Upper lobe of left lung (tissue), 4 donors: ENCODE measurements around the gene CPHXL.

Experiments used
- POLR2AphosphoS5 ChIP-seq, 2 donors: sonication (generic); formaldehyde crosslinking; IDR thresholded peaks; one replicate each; pipeline ENCODE4 v1.5.1; 2017; ENCODE audit warnings: antibody characterized with exemption in 2 of 2
- TF ChIP-seq, protein P1 (sequence below), 6 experiments: fragments of 450-650 bp in 4 of 6; fragments of 200-600 bp in 2 of 6; sonication (generic) in 2 of 6; IDR thresholded peaks; one replicate each; pipeline ENCODE4 v1.5.1; 2016 to 2019; ENCODE audit warnings: antibody characterized with exemption in 6 of 6

DNA sequence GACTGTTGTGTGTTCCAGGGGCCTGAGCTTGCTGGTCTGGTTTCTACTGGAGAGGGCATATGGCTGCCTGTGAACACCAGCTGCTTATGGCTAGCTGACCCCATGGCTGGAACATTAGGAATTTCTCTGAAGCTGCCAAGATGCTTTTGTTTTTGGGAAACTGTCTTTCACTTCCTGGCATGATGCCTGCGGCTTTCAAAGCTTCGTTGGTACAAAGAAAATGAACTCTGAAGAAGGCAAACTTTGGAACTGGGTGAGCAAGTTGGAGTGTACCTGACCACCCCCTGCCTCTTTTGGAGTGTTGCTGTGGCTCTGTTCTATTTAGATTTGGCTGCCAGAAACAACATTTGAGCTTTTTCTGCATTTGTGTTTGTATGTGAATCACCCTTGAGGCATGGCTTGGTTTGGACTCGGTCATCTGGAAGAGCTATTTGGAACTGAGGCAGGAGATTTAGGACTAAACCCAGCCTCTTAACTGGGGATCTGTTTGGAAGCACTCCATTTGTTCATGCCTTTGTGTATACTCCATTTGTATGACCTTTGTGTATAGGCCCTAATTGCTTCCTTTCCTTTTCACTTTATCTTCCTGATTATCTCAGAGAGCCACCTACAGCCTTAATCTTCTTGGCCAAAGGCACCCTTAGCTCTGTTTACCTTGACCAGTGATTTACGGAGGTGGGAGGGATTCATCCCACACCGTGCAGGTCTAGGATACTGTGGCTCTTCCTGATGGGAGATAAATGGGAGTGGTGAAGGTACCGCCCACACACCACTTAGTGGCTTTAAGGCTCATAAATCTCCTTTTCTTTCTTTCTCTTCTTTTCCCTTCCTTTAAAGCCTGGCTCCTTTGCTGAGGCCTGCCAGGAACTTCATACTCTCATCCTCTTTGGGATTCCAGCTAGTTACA lies 7.3 kb upstream of the CPHXL start:
- TF ChIP-seq POLR2AphosphoS5 (IDR thresholded peaks at IDR 0.05): no peak
- TF ChIP-seq, protein P1, sequence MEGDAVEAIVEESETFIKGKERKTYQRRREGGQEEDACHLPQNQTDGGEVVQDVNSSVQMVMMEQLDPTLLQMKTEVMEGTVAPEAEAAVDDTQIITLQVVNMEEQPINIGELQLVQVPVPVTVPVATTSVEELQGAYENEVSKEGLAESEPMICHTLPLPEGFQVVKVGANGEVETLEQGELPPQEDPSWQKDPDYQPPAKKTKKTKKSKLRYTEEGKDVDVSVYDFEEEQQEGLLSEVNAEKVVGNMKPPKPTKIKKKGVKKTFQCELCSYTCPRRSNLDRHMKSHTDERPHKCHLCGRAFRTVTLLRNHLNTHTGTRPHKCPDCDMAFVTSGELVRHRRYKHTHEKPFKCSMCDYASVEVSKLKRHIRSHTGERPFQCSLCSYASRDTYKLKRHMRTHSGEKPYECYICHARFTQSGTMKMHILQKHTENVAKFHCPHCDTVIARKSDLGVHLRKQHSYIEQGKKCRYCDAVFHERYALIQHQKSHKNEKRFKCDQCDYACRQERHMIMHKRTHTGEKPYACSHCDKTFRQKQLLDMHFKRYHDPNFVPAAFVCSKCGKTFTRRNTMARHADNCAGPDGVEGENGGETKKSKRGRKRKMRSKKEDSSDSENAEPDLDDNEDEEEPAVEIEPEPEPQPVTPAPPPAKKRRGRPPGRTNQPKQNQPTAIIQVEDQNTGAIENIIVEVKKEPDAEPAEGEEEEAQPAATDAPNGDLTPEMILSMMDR (IDR thresholded peaks at IDR 0.05): no peak
